Ishikawa (cell line): Measurements from ENCODE around the gene TRIM56.

Experiments used
- CEBPB ChIP-seq: IDR thresholded peaks from 2 replicates; pipeline ENCODE4 v1.6.1; 2012
- CREB1 ChIP-seq: IDR thresholded peaks from 2 replicates; pipeline ENCODE4 v1.6.1; 2012; ENCODE audit warnings: low read depth
- EGR1 ChIP-seq: IDR thresholded peaks from 2 replicates; pipeline ENCODE4 v1.6.1; 2012
- EP300 ChIP-seq: IDR thresholded peaks from 2 replicates; pipeline ENCODE4 v1.6.1; 2012; ENCODE audit warnings: borderline replicate concordance
- FOXM1 ChIP-seq: IDR thresholded peaks from 2 replicates; pipeline ENCODE4 v1.6.1; 2012; ENCODE audit warnings: low read depth, borderline replicate concordance
- NFIC ChIP-seq: IDR thresholded peaks from 2 replicates; pipeline ENCODE4 v1.6.1; 2012
- TAF1 ChIP-seq: IDR thresholded peaks from 2 replicates; pipeline ENCODE4 v1.6.1; 2012; ENCODE audit warnings: low read depth, mild to moderate bottlenecking
- TF ChIP-seq, protein P1 (sequence below): IDR thresholded peaks from 2 replicates; pipeline ENCODE4 v1.6.1; 2012; ENCODE audit warnings: low read depth, mild to moderate bottlenecking
- TF ChIP-seq, protein P2 (sequence below): IDR thresholded peaks from 2 replicates; pipeline ENCODE4 v1.6.1; 2012

DNA sequence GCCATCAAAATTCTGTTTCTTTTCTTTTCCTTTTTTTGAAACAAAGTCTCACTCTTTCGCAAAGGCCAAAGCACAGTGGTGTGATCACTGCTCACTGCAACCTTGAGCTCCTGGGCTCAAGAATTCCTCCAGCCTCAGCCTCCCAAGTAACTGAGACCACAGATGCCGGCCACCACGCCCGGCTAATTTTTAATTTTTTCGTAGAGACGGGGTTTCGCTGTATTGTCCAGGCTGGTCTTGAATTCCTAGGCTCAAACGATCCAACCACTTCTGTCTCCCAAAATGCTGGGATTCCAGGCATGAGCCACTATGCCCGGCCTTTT, 25.7 kb upstream of the TRIM56 start:
- no peak for TF ChIP-seq EGR1
- no peak for TF ChIP-seq EP300
- no peak for TF ChIP-seq TAF1
- TF ChIP-seq NFIC, result no peak
- no peak for TF ChIP-seq FOXM1
- TF ChIP-seq CEBPB, result no peak
- TF ChIP-seq, protein P1, sequence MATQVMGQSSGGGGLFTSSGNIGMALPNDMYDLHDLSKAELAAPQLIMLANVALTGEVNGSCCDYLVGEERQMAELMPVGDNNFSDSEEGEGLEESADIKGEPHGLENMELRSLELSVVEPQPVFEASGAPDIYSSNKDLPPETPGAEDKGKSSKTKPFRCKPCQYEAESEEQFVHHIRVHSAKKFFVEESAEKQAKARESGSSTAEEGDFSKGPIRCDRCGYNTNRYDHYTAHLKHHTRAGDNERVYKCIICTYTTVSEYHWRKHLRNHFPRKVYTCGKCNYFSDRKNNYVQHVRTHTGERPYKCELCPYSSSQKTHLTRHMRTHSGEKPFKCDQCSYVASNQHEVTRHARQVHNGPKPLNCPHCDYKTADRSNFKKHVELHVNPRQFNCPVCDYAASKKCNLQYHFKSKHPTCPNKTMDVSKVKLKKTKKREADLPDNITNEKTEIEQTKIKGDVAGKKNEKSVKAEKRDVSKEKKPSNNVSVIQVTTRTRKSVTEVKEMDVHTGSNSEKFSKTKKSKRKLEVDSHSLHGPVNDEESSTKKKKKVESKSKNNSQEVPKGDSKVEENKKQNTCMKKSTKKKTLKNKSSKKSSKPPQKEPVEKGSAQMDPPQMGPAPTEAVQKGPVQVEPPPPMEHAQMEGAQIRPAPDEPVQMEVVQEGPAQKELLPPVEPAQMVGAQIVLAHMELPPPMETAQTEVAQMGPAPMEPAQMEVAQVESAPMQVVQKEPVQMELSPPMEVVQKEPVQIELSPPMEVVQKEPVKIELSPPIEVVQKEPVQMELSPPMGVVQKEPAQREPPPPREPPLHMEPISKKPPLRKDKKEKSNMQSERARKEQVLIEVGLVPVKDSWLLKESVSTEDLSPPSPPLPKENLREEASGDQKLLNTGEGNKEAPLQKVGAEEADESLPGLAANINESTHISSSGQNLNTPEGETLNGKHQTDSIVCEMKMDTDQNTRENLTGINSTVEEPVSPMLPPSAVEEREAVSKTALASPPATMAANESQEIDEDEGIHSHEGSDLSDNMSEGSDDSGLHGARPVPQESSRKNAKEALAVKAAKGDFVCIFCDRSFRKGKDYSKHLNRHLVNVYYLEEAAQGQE, result no peak
- TF ChIP-seq, protein P2, sequence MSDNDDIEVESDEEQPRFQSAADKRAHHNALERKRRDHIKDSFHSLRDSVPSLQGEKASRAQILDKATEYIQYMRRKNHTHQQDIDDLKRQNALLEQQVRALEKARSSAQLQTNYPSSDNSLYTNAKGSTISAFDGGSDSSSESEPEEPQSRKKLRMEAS, result no peak
- TF ChIP-seq CREB1, result no peak
